ENCODE data around the gene LDLRAD4. TPM values are rescaled to one million over a fixed set of nuclear protein-coding genes. Genes with fewer than 3 reads are reported as not detected.

Gene LDLRAD4
- total and polyA plus RNA-seq, 2 donors (not counting 1 experiment from before 2014, with no cell fraction given), result 13.9 to 35.7 TPM

DNA sequence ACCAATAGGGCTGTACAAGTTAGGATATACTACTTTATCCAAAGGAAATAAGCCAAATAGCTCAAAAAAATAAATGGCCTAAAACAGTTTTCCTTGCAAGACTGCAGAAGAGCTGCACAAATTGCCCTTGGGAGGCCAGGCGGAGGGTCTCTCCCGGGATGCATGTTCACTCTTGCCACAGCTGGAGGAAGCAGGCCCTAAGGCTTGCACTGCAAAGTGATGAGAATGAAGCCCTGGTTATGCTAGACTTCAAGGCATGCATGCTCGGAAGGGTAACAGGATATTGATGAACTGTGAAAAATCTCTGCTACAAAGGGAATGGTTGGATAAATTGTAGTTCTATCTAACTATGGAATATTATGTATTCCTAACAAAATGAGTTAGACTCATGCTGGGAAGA lies 27.5 kb upstream of the LDLRAD4 start:
- intact Hi-C loops (cut with micrococcal nuclease), result no loop called here
- Histone ChIP-seq H3K9ac (ENCODE audit: low read length) (no peak overlapping the region), H3K4me3 (ENCODE audit: control extremely low read depth in 1 of 5, extremely low read depth in 1 of 5, insufficient read depth in 1 of 5, low read depth in 2 of 5, low read length in 4 of 5) (no peak overlapping the region), H3K27ac (ENCODE audit: low read length in 2 of 2) (no peak overlapping the region), H3K27me3 (replicated peaks in 1 of 4; ENCODE audit: control extremely low read depth in 1 of 4, control insufficient read depth in 3 of 4, insufficient read depth in 4 of 4, low read length in 3 of 4) (peaks cover 0 to 3% (median 0%) of the 10 kb centered on the region in 4 experiments), H3K79me2 (ENCODE audit: control insufficient read depth, insufficient read depth, low read length) (no peaks in the 10 kb centered on the region), H3K4me1 (ENCODE audit: control insufficient read depth in 2 of 2, insufficient read depth in 2 of 2, low read length in 2 of 2) (no peaks in the 10 kb centered on the region), H3K36me3 (replicated peaks in 1 of 2; ENCODE audit: control extremely low read depth in 1 of 2, control insufficient read depth in 1 of 2, extremely low read depth in 1 of 2, insufficient read depth in 2 of 2, low read length in 1 of 2) (no peaks in the 10 kb centered on the region), H2AFZ (ENCODE audit: insufficient read depth, low read depth, low read length, poor library complexity, severe bottlenecking) (no peak overlapping the region), H3K9me3 (ENCODE audit: control extremely low read depth in 1 of 3, control insufficient read depth in 2 of 3, insufficient read depth in 1 of 3, low read length in 2 of 3) (no peaks in the 10 kb centered on the region), H4K20me1 (ENCODE audit: control insufficient read depth, insufficient read depth, low read length, poor library complexity, severe bottlenecking) (no peaks in the 10 kb centered on the region), H3K4me2 (replicated peaks; ENCODE audit: low read depth, low read length, poor library complexity, severe bottlenecking) (no peak overlapping the region)
- H3K4me3 Mint-ChIP-seq, result no peak overlapping the region
- H3K27me3 Mint-ChIP-seq, result peaks cover 10% of the 10 kb centered on the region
- POLR2A ChIA-PET, result no interaction called here
- no peaks in the 10 kb centered on the region for H3K4me1 Mint-ChIP-seq
- no peak overlapping the region for H3K27ac Mint-ChIP-seq
- WGBS (ENCODE audit: insufficient coverage), result 92% methylated on average over 2 of the region's 3 CpGs
- CTCF ChIA-PET, result interaction anchor here (1.8 kb wide), 1 partner anchor 13 kb away, joined by 4 read pairs; no protein-coding TSS in a partner anchor
- DNase-seq (no peak), ATAC-seq (ENCODE audit: low read depth) (no peak)
- H3K9me3 Mint-ChIP-seq (ENCODE audit: insufficient read depth), result no peaks in the 10 kb centered on the region
- TF ChIP-seq, protein P1, sequence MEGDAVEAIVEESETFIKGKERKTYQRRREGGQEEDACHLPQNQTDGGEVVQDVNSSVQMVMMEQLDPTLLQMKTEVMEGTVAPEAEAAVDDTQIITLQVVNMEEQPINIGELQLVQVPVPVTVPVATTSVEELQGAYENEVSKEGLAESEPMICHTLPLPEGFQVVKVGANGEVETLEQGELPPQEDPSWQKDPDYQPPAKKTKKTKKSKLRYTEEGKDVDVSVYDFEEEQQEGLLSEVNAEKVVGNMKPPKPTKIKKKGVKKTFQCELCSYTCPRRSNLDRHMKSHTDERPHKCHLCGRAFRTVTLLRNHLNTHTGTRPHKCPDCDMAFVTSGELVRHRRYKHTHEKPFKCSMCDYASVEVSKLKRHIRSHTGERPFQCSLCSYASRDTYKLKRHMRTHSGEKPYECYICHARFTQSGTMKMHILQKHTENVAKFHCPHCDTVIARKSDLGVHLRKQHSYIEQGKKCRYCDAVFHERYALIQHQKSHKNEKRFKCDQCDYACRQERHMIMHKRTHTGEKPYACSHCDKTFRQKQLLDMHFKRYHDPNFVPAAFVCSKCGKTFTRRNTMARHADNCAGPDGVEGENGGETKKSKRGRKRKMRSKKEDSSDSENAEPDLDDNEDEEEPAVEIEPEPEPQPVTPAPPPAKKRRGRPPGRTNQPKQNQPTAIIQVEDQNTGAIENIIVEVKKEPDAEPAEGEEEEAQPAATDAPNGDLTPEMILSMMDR (IDR thresholded peaks at IDR 0.05), result no peak
- TF ChIP-seq EZH2 (IDR thresholded peaks at IDR 0.05; ENCODE audit: borderline replicate concordance, insufficient read depth, low read depth, low read length, poor library complexity, severe bottlenecking), result no peak

DNA sequence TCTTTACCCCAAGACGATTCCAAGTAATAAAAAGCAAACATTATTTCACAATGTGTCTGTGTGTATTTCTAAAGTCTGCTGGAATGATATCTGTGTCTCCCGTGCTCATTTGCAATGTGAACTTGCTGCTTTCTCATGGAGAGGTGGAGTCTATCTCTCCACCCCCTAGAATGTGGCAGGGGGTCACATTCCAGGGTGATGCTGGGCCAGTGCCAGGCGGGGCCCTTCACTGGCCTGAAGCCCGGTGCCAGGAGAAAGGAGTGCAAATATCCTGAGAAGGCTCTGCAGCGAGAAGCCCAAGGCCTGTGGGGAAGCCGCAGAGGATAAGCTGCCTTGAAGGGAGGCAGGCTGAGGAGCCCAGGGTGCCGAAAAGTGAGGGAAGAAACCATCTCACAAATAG lies 26.8 kb upstream of the LDLRAD4 start:
- Mint-ChIP-seq H3K27ac (no peak overlapping the region), H3K27me3 (peaks cover 10% of the 10 kb centered on the region), H3K4me3 (no peak overlapping the region), H3K9me3 (ENCODE audit: insufficient read depth) (no peaks in the 10 kb centered on the region), H3K4me1 (no peaks in the 10 kb centered on the region)
- Histone ChIP-seq H4K20me1 (ENCODE audit: control insufficient read depth, insufficient read depth, low read length, poor library complexity, severe bottlenecking) (no peaks in the 10 kb centered on the region), H3K9ac (ENCODE audit: low read length) (no peak overlapping the region), H3K27ac (ENCODE audit: low read length in 2 of 2) (no peak overlapping the region), H3K36me3 (replicated peaks in 1 of 2; ENCODE audit: control extremely low read depth in 1 of 2, control insufficient read depth in 1 of 2, extremely low read depth in 1 of 2, insufficient read depth in 2 of 2, low read length in 1 of 2) (no peaks in the 10 kb centered on the region), H3K4me3 (ENCODE audit: control extremely low read depth in 1 of 5, extremely low read depth in 1 of 5, insufficient read depth in 1 of 5, low read depth in 2 of 5, low read length in 4 of 5) (no peak overlapping the region), H3K4me2 (replicated peaks; ENCODE audit: low read depth, low read length, poor library complexity, severe bottlenecking) (no peak overlapping the region), H3K4me1 (ENCODE audit: control insufficient read depth in 2 of 2, insufficient read depth in 2 of 2, low read length in 2 of 2) (no peaks in the 10 kb centered on the region), H3K27me3 (replicated peaks in 1 of 4; ENCODE audit: control extremely low read depth in 1 of 4, control insufficient read depth in 3 of 4, insufficient read depth in 4 of 4, low read length in 3 of 4) (peaks cover 0 to 3% (median 0%) of the 10 kb centered on the region in 4 experiments), H2AFZ (ENCODE audit: insufficient read depth, low read depth, low read length, poor library complexity, severe bottlenecking) (no peak overlapping the region), H3K9me3 (ENCODE audit: control extremely low read depth in 1 of 3, control insufficient read depth in 2 of 3, insufficient read depth in 1 of 3, low read length in 2 of 3) (no peaks in the 10 kb centered on the region), H3K79me2 (ENCODE audit: control insufficient read depth, insufficient read depth, low read length) (no peaks in the 10 kb centered on the region)
- TF ChIP-seq, protein P1 (IDR thresholded peaks at IDR 0.05), result no peak
- no peak for TF ChIP-seq EZH2 (IDR thresholded peaks at IDR 0.05; ENCODE audit: borderline replicate concordance, insufficient read depth, low read depth, low read length, poor library complexity, severe bottlenecking)
- POLR2A ChIA-PET, result no interaction called here
- CTCF ChIA-PET, result no interaction called here
- intact Hi-C loops (cut with micrococcal nuclease), result no loop called here
- 91% methylated on average over 5 of the region's 7 CpGs for WGBS (ENCODE audit: insufficient coverage)
- ATAC-seq (ENCODE audit: low read depth) (no peak), DNase-seq (no peak)
